ENCODE measurements around the gene LSM7. TPM values are rescaled to one million over a fixed set of nuclear protein-coding genes. Genes with fewer than 3 reads are reported as not detected.

LSM7 gene
- total and polyA plus RNA-seq, 9 donors = 31.8 to 196 (median 79.6) TPM

DNA sequence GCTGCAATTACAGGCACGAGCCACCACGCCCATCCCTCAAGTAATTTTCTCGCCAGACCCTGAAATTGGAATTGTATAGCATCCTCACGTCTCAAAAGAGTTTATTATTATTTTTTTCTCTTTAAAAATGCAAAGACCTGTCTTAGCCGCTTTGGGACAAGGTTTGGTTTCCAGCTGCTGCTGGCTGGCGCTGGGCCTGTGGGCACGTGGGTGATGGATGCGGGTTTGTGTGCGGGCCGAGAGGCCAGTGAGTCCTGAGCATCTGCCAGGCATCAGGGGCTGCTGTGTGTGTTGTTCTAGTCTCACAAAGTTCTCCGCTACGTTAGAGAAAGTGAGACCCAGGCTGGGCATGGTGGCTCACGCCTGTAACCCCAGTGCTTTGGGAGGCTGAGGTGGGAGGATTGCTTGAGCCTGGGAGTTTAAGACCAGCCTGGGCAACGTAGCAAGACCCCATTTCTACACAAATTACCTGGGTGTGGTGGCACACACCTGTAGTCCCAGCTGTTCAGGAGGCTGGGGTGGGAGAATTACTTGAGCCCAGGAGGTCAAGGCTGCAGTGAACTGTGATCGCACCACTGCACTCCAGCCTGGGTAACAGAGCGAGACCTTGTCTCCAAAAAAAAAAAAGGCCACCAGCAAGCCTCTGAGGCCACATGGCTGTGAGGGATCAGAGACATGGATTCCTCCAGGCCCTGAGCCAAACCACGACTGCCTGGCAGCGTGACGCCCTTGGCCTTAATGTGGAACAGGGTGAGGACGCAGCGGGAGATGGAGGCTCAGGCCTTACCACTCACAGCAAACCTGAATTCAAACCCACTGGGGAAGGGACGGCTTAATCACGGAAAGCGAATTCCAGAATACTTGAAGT lies 27.0 kb upstream of the LSM7 start:
- Histone ChIP-seq H3K9me3 (no peaks in the 10 kb centered on the region), H3K27ac (no peak overlapping the region), H3K4me3 (no peak overlapping the region), H3K27me3 (no peaks in the 10 kb centered on the region), H3K36me3 (no peaks in the 10 kb centered on the region), H3K4me1 (ENCODE audit: insufficient read depth) (no peaks in the 10 kb centered on the region)
- intact Hi-C loops (cut with DNase I) = no loop called here
- 78 to 87% (median 81%) methylated on average over 24 of the region's 24 CpGs for WGBS, 3 donors
- TF ChIP-seq, protein P1, sequence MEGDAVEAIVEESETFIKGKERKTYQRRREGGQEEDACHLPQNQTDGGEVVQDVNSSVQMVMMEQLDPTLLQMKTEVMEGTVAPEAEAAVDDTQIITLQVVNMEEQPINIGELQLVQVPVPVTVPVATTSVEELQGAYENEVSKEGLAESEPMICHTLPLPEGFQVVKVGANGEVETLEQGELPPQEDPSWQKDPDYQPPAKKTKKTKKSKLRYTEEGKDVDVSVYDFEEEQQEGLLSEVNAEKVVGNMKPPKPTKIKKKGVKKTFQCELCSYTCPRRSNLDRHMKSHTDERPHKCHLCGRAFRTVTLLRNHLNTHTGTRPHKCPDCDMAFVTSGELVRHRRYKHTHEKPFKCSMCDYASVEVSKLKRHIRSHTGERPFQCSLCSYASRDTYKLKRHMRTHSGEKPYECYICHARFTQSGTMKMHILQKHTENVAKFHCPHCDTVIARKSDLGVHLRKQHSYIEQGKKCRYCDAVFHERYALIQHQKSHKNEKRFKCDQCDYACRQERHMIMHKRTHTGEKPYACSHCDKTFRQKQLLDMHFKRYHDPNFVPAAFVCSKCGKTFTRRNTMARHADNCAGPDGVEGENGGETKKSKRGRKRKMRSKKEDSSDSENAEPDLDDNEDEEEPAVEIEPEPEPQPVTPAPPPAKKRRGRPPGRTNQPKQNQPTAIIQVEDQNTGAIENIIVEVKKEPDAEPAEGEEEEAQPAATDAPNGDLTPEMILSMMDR (IDR thresholded peaks at IDR 0.05) = no peak
- TF ChIP-seq EP300 (IDR thresholded peaks at IDR 0.05) = no peak
- no peak for TF ChIP-seq POLR2A (IDR thresholded peaks at IDR 0.05)
- no peak for DNase-seq

DNA sequence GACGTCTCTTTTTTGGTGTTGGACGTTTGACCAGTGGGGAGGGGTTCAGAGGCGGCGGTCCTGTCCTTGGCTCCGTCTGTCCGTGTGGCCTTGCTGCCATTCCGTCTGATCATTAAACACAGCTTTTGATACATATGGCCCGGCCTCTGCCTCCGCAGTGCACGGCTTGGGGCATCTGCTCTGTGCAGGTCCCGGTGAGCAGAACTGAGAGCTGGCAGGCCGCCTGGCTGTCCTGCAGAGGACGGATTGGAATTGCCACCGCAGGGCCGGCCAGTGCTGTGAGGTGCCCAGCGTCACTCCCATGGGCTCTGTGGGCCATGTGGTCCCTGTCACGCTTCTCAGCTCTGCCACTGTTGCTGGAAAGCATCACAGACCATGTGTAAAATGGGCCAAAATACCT lies 26.3 kb upstream of the LSM7 start:
- H3K9me3 ChIP-seq = no peaks in the 10 kb centered on the region
- TF ChIP-seq POLR2A (IDR thresholded peaks at IDR 0.05) (no peak), EP300 (IDR thresholded peaks at IDR 0.05) (no peak)
- TF ChIP-seq, protein P1 (IDR thresholded peaks at IDR 0.05) = no peak
- no peaks in the 10 kb centered on the region for H3K36me3 ChIP-seq
- intact Hi-C loops (cut with DNase I) = no loop called here
- H3K27ac ChIP-seq = no peak overlapping the region
- H3K4me3 ChIP-seq = no peak overlapping the region
- DNase-seq = peak in 2 of 5 donors; percentile 14 to 15
- no peaks in the 10 kb centered on the region for H3K27me3 ChIP-seq
- WGBS, 3 donors = 83 to 87% (median 86%) methylated on average over 17 of the region's 17 CpGs
- no peaks in the 10 kb centered on the region for H3K4me1 ChIP-seq (ENCODE audit: insufficient read depth)

DNA sequence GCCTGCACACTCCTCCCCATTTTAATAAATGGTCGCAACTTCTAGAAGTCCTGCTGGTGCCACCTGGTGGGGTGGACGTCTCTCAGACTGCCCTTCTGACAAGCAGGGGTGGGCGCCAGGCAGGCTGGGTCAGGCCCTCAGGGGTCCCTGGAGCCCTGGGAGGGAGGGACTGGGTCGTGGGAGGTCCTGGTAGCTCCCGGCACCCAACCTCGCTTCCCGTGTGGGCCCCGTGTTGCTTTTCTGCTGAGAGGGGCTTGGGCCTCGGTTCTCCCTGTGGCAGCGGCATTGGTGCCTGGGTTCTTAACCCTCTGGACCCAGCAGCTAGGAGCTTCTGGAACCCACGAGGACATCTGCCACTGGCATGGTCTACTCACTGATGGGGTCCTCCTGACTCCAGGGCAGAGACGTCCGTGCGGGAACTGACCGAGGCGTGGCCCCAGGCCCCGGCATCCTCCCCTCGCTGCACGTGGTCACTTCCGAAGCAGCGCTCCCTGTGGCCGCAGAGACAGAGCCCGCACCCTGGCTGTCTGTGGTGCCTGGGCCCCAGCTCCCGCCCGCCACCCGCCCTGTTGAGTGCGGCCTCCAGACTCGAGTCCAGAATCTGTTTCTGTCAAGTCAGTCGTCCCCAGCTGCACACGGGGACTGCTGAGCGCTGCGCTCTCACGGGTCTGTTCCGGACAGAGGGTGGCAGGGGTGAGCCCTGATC lies 25.7 kb upstream of the LSM7 start:
- H3K4me1 ChIP-seq (ENCODE audit: insufficient read depth) = no peaks in the 10 kb centered on the region
- H3K9me3 ChIP-seq = no peaks in the 10 kb centered on the region
- intact Hi-C loops (cut with DNase I) = no loop called here
- WGBS, 3 donors = 86 to 87% (median 86%) methylated on average over 34 of the region's 34 CpGs
- peak in 1 of 5 donors; percentile 20 for DNase-seq
- TF ChIP-seq POLR2A (IDR thresholded peaks at IDR 0.05) = no peak
- TF ChIP-seq, protein P1 (IDR thresholded peaks at IDR 0.05) = no peak
- no peak for TF ChIP-seq EP300 (IDR thresholded peaks at IDR 0.05)
- H3K27me3 ChIP-seq = no peaks in the 10 kb centered on the region
- H3K4me3 ChIP-seq = no peak overlapping the region
- no peaks in the 10 kb centered on the region for H3K36me3 ChIP-seq
- no peak overlapping the region for H3K27ac ChIP-seq

GRCh38 chr19:2353159-2353886 lies 24.9 kb upstream of the LSM7 start:
- H3K27ac ChIP-seq = no peak overlapping the region
- no peaks in the 10 kb centered on the region for H3K4me1 ChIP-seq (ENCODE audit: insufficient read depth)
- no peaks in the 10 kb centered on the region for H3K27me3 ChIP-seq
- H3K9me3 ChIP-seq = no peaks in the 10 kb centered on the region
- intact Hi-C loops (cut with DNase I) = no loop called here
- no peaks in the 10 kb centered on the region for H3K36me3 ChIP-seq
- TF ChIP-seq EP300 (IDR thresholded peaks at IDR 0.05) (no peak), POLR2A (IDR thresholded peaks at IDR 0.05) (no peak)
- TF ChIP-seq, protein P1 (IDR thresholded peaks at IDR 0.05) = no peak
- DNase-seq = peak in 1 of 5 donors; percentile 28
- 89 to 91% (median 90%) methylated on average over 44 to 45 of the region's 45 CpGs for WGBS, 3 donors
- no peak overlapping the region for H3K4me3 ChIP-seq
